ENCODE data around the gene SRGAP3.

SRGAP3 gene

GRCh38 chr3:9156604-9157003 lies 92.8 kb downstream of the SRGAP3 start:
- no peak overlapping the region for H3K27ac ChIP-seq
- no peak for DNase-seq (ENCODE audit: low read depth, low spot score)

- no peak for DNase-seq (ENCODE audit: low read depth, low spot score)
- no peak overlapping the region for H3K27ac ChIP-seq
These were observed 94.4 kb downstream of the SRGAP3 start for GRCh38 chr3:9155028-9155427.

- H3K27ac ChIP-seq = no peak overlapping the region
- no peak for DNase-seq (ENCODE audit: low read depth, low spot score)
These were observed 95.4 kb downstream of the SRGAP3 start for GRCh38 chr3:9153904-9154619.

DNA sequence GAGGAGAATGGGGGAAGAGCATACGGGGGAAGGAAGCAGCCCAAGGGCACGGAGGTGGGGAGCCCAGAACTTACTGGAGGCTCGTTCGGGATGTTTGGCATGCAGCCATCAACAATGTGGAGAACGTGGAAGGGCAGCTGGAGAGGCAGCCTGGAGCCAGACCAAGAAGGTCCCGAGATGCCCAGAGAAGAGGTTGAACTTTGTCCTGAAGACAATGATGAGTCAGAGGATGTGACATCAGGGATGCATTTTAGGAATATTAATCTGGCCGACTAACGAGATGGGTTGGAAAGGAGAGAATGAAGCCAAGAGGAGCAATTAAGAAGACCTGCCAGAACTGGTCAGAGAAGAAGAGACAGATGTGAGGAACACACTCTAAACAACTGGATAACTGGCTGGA lies 98.2 kb downstream of the SRGAP3 start:
- no peak for DNase-seq (ENCODE audit: low read depth, low spot score)
- H3K27ac ChIP-seq = no peak overlapping the region

DNA sequence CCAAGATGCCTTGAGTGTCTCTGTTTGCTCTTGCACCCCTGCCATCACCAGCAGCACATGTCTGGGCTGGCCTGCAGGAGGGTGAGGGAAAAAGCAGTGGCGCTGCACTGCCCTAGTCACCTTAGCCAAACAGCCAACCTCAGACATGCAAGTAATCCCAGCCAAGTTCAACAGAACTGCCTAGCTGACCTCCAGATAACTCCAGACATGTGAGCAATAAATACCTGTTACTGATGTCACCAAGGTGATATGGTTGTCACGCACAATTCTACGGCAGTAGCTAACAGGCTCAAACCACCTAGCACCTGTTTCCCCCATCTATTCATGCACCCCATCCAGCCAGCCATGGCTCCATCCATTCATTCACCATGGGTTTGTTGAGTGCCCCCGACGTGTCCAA lies 99.9 kb downstream of the SRGAP3 start:
- H3K27ac ChIP-seq = peak overlapping the region; percentile 18
- peak; percentile 80 for DNase-seq (ENCODE audit: low read depth, low spot score)

DNA sequence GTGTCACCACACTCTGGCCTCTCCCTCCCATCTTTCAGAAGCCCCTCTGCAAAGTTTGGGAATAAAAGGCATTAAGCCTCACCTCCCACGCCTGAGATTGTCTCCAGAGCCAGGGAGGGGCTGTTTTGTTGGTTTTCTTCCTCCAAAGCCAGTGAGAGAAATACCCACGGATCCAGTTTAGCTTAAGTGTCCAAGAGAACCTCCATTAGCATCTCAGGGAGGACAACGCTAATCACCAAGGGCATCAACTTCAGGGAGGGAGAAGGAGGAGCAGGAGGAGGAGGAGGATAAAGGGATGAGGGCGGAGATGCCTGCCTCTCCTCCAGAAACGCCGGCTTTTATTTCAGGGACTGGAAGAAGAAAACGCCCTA lies 101.6 kb downstream of the SRGAP3 start:
- no peak overlapping the region for H3K27ac ChIP-seq
- DNase-seq (ENCODE audit: low read depth, low spot score) = no peak

- no peak overlapping the region for H3K27ac ChIP-seq
- no peak for DNase-seq (ENCODE audit: low read depth, low spot score)
These were observed 102.1 kb downstream of the SRGAP3 start for GRCh38 chr3:9147215-9147895.

GRCh38 chr3:9146367-9147071 lies 102.9 kb downstream of the SRGAP3 start:
- no peak overlapping the region for H3K27ac ChIP-seq
- no peak for DNase-seq (ENCODE audit: low read depth, low spot score)

- H3K27ac ChIP-seq = no peak overlapping the region
- no peak for DNase-seq (ENCODE audit: low read depth, low spot score)
These were observed 106.3 kb downstream of the SRGAP3 start for GRCh38 chr3:9143184-9143583.

GRCh38 chr3:9142362-9142761 lies 107.1 kb downstream of the SRGAP3 start:
- no peak overlapping the region for H3K27ac ChIP-seq
- no peak for DNase-seq (ENCODE audit: low read depth, low spot score)

DNA sequence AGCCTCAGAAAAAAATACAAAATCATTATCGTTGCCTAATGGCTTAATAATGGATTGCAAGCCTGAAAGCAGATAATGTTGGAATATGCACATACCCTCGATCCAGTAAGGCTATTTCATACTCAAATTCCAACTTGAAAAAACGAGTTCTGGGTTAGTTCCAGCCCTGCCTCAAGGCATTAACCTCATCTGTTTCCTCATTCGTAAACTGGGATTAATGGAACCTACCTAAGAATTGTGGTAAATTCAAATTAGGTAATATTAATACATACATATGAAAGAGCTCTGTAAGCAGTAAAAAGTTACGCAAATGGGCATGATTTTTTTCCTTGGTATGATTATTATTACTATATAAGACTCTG lies 107.5 kb downstream of the SRGAP3 start:
- no peak overlapping the region for H3K27ac ChIP-seq
- DNase-seq (ENCODE audit: low read depth, low spot score) = no peak

DNA sequence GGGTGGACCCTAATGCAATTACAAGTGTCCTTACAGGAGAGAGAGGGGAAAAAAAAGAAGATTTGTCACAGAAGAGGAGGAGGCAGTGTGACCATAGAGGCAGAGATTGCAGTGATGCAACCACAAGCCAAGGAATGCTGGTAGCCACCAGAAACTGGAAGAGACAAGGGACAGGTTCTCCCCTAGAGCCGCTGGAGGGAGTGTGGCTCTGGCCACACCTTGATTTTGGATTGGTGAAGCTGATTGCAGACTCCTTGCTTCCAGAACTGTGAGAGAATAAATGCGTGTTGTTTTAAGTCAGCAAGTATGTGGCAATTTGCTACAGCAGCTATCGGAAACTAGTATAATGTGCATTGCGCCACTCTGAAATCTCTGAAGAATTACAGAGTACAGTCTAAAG lies 110.1 kb downstream of the SRGAP3 start:
- no peak overlapping the region for H3K27ac ChIP-seq
- DNase-seq (ENCODE audit: low read depth, low spot score) = no peak

GRCh38 chr3:9137676-9138075 lies 111.8 kb downstream of the SRGAP3 start:
- no peak overlapping the region for H3K27ac ChIP-seq
- DNase-seq (ENCODE audit: low read depth, low spot score) = no peak

DNA sequence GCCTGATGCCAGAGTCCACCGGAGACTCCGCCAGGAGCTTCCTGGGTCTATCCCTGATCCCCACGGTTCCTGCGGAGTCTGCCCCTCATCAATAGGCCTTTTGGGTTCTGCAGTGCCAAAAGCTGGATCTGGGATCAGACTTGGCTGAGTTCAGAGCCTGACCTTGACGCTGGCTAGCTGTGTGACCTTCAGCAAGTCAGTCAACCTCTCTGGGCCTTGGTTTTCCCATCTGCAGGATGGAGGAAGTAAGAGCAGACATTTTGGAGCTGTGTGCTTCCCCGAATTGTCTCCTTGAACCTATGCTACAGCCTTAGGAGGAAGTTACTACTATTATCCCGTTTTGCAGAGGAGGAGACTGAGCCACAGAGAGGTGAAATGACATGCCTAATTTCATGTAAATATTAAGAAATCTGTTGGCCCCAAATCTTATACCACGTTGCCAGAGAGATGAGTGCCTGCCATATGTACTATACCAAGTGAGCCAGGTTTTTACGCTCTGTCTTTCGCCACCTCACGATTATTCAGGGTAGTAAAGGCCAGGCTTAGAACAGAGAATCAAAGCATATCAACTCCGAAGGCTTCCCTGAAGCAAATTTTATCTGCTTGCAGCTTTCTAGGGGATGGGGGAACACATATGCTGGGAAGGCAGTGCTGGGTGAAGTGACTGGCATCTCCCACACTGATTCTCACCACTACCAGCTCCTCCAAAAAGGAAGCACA lies 112.5 kb downstream of the SRGAP3 start:
- no peak overlapping the region for H3K27ac ChIP-seq
- no peak for DNase-seq (ENCODE audit: low read depth, low spot score)

DNA sequence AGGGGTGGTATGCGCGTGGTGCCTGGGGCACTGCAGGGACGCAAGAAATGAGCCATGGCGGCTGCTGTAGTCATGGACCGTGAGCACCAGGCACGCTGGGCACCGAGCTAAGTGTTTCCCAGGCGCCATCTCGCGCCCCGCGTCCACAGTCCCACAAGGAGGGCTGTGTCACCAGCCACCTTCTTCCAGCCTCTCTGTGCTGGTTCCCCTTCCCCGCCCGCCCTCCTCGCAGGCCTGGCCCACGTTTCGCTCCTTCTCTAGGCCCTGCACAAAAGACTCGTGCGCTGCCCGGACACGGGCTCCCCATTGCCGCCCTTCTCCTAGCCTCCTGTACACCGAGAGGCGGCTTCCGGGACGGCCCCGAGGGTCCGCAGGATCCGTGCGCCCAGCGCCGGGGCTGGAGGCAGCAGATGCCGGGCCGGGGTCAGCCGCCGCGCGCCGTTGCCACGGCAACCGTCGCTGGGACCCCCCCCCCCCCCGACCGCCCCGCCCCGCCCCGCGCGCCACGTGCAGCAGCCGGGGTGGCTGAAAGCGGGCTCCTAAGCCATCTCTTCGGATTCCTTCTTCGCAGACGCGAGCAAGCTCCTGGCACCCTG lies 113.4 kb downstream of the SRGAP3 start:
- no peak for DNase-seq (ENCODE audit: low read depth, low spot score)
- no peak overlapping the region for H3K27ac ChIP-seq

- H3K27ac ChIP-seq = no peak overlapping the region
- DNase-seq (ENCODE audit: low read depth, low spot score) = no peak
These were observed 113.9 kb downstream of the SRGAP3 start for GRCh38 chr3:9135526-9135925.

DNA sequence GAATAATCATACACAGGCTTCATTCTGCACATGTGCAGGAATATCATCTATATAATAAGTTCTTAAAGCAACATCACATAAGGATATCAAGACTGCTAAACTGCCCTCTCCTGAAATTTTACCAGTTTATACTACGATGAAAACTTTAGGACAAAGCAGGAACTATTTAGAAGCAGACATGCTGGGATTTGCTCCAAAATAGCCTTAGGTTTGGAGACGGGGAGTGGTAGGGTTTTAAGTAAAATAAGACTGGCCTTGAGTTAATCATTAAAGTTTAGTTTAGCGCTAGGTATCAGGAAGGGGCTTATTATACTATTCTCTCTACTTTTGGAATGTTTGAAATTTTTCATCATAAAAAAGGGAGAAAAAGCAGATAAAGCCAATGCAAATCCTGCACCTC lies 115.8 kb downstream of the SRGAP3 start:
- H3K27ac ChIP-seq = no peak overlapping the region
- no peak for DNase-seq (ENCODE audit: low read depth, low spot score)

DNA sequence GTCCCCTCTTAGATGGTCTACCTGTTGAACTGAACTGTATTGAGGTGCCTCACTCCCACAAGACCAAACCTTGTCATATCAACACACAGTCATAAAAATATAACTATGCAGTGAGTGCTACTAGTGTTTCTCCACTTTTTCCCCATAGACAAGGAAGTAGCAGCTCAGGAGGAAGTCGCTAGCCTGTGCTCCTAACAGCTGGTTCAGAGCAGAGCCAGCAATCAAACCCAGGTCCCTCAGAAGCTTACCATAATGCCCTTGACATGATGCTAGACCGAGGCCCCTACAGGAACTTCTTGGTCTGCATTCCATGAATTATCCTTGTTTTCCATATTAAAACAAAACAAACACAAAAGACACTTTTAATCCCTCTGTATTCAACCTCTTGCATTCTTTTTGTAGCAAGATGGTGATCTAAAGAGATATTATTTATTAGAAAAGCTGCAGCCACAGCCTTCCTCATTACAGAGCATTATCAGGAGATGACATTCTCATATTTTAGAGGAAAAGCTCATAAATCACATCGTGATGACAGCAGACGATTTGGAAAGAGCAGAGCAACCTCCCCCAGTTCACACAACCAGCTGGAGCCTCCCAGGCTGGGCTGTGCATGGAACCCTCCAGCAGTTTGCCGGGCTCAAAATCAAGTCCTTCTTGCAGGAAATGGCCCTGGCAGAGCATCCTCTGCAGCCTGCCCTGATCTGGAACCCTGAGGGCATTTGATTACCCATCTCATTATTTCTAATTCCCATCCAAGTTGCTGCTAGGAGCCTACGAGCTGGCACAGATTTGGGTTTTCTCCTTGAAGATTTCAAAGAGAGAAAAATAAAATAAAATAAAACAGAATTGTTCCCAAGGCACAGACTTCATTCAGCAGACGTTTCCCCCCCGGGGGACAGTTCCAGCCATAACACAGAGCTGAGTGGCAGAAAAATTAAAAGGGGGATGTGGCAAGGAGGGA lies 118.8 kb downstream of the SRGAP3 start:
- DNase-seq (ENCODE audit: low read depth, low spot score) = no peak
- no peak overlapping the region for H3K27ac ChIP-seq

- H3K27ac ChIP-seq = no peak overlapping the region
- DNase-seq (ENCODE audit: low read depth, low spot score) = no peak
These were observed 120.1 kb downstream of the SRGAP3 start for GRCh38 chr3:9129365-9129764.
